Measurements from ENCODE around the gene ARAP3. TPM values are rescaled to one million over a fixed set of nuclear protein-coding genes. Genes with fewer than 3 reads are reported as not detected.

Gene ARAP3
- total and polyA plus RNA-seq, 2 experiments from 2014 or later, result 0.59 to 1.6 TPM

DNA sequence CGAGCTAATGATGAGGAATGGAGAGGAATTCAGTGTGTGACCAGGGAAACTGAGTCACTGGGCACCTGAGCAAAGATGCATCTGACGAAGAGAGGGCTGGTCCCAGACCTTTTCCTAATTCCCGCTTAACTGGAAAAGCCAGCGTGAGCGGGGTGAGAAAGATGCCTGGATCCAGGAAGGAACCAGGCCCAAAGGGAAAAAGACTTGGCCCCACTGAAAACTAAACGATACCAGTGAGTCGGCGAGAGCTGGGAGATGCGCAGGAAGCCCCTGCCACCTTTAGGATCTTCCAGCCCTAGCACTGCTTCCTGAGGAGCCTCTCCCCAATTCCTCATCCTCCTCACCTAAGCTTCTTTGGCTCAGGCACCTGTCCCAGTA is 30.3 kb downstream of the ARAP3 start:
- Histone ChIP-seq H3K36me3 (no peaks in the 10 kb centered on the region), H3K4me3 (peak overlapping the region; percentile 47), H3K27me3 (no peaks in the 10 kb centered on the region), H3K9me3 (ENCODE audit: low read depth) (no peaks in the 10 kb centered on the region), H3K27ac (no peak overlapping the region), H3K4me1 (ENCODE audit: low read depth) (no peaks in the 10 kb centered on the region)
- DNase-seq (ENCODE audit: low read depth in 1 of 2, low spot score in 1 of 2), result no peak
- TF ChIP-seq, protein P1, sequence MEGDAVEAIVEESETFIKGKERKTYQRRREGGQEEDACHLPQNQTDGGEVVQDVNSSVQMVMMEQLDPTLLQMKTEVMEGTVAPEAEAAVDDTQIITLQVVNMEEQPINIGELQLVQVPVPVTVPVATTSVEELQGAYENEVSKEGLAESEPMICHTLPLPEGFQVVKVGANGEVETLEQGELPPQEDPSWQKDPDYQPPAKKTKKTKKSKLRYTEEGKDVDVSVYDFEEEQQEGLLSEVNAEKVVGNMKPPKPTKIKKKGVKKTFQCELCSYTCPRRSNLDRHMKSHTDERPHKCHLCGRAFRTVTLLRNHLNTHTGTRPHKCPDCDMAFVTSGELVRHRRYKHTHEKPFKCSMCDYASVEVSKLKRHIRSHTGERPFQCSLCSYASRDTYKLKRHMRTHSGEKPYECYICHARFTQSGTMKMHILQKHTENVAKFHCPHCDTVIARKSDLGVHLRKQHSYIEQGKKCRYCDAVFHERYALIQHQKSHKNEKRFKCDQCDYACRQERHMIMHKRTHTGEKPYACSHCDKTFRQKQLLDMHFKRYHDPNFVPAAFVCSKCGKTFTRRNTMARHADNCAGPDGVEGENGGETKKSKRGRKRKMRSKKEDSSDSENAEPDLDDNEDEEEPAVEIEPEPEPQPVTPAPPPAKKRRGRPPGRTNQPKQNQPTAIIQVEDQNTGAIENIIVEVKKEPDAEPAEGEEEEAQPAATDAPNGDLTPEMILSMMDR (IDR thresholded peaks at IDR 0.05; ENCODE audit: low read depth, low read length), result no peak

- Histone ChIP-seq H3K27ac (no peak within 1 kb of the TSS), H3K9me3 (ENCODE audit: low read depth) (no peaks in the 10 kb centered on the region), H3K27me3 (no peaks in the 10 kb centered on the region), H3K4me1 (ENCODE audit: low read depth) (no peaks in the 10 kb centered on the region), H3K36me3 (no peaks in the 10 kb centered on the region), H3K4me3 (peak within 1 kb of the TSS; percentile 47)
- TF ChIP-seq, protein P1 (IDR thresholded peaks at IDR 0.05; ENCODE audit: low read depth, low read length), result no peak
- peak; percentile 83 to 89 for DNase-seq (ENCODE audit: low read depth in 1 of 2, low spot score in 1 of 2)
Measured at GRCh38 chr5:141650851-141651727, 30.9 kb downstream of the ARAP3 start, which contains the start of gene FCHSD1. Gene FCHSD1, minus strand, starts transcription at chr5:141651418. Its CDS starts 50 bp downstream, at chr5:141651368.

- Histone ChIP-seq H3K4me1 (ENCODE audit: low read depth) (no peaks in the 10 kb centered on the region), H3K27me3 (no peaks in the 10 kb centered on the region), H3K4me3 (no peak overlapping the region), H3K36me3 (no peaks in the 10 kb centered on the region), H3K9me3 (ENCODE audit: low read depth) (no peaks in the 10 kb centered on the region), H3K27ac (no peak overlapping the region)
- TF ChIP-seq, protein P1 (IDR thresholded peaks at IDR 0.05; ENCODE audit: low read depth, low read length), result no peak
- DNase-seq (ENCODE audit: low read depth in 1 of 2, low spot score in 1 of 2), result no peak
Measured at GRCh38 chr5:141649972-141650371, 32.1 kb downstream of the ARAP3 start.

DNA sequence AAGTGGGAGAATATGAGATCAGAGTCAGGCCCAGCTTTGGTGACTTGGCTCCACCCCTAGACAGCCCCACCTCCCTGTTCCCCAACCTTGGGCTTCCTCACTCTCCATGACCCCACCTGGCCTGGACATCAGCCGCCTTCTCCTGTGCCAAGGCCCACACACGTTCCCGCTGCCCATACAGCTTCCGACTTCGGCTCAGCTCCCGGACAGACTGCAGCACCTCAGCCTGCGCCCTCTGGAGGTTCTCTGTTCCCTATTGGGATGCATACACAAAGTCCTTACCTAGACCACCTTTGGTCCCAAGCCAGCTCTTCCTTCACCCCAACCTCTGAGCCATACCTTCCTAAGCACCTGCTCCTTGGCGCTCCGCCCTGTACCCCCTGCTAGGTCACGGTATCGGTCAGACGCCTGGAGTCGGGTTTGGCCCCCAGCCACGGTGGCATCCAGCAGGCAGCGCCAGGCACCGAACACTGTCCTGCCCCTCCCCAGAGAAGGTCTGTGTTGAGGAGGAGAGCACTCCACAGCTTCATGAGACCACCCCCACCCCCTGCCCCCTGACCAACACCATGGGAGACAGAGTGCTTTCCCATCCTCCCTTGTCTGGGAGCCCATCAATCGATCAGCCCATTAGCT is 32.9 kb downstream of the ARAP3 start:
- no peak overlapping the region for H3K4me3 ChIP-seq
- H3K4me1 ChIP-seq (ENCODE audit: low read depth), result no peaks in the 10 kb centered on the region
- no peak overlapping the region for H3K27ac ChIP-seq
- H3K36me3 ChIP-seq, result no peaks in the 10 kb centered on the region
- no peak for DNase-seq (ENCODE audit: low read depth in 1 of 2, low spot score in 1 of 2)
- H3K9me3 ChIP-seq (ENCODE audit: low read depth), result no peaks in the 10 kb centered on the region
- H3K27me3 ChIP-seq, result no peaks in the 10 kb centered on the region
- TF ChIP-seq, protein P1 (IDR thresholded peaks at IDR 0.05; ENCODE audit: low read depth, low read length), result no peak

DNA sequence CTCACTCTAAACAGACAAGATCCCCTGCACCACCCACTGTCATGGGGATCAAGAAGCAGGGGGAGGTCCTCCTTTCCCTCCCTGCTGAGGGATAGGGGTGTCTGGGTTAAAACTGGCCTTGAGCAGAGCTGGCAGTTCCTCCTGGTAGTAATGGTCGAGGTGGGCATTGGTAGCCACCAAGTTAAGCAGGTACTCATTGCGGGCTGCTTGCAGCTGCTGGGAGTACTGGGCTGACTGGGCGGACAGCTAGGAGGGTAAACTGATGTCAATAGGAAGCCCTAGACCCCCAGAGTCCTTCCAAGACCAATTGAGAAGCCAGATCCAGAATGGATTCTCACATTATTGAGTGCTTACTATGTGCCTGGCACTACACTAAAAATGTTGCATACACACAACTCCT is 34.2 kb downstream of the ARAP3 start:
- no peak overlapping the region for H3K27ac ChIP-seq
- no peaks in the 10 kb centered on the region for H3K9me3 ChIP-seq (ENCODE audit: low read depth)
- no peak overlapping the region for H3K4me3 ChIP-seq
- no peak for DNase-seq (ENCODE audit: low read depth in 1 of 2, low spot score in 1 of 2)
- TF ChIP-seq, protein P1 (IDR thresholded peaks at IDR 0.05; ENCODE audit: low read depth, low read length), result no peak
- no peaks in the 10 kb centered on the region for H3K36me3 ChIP-seq
- no peaks in the 10 kb centered on the region for H3K4me1 ChIP-seq (ENCODE audit: low read depth)
- H3K27me3 ChIP-seq, result no peaks in the 10 kb centered on the region
